ENCODE results near the gene HS3ST2. TPM values are rescaled to one million over a fixed set of nuclear protein-coding genes. Genes with fewer than 3 reads are reported as not detected.
A peak's percentile ranks its signal among the peaks of the same experiment; 100 is the strongest.

The HS3ST2 gene
- polyA plus RNA-seq, 1 of the 3 experiments (the other 2 are of a cell fraction) = not detected

DNA sequence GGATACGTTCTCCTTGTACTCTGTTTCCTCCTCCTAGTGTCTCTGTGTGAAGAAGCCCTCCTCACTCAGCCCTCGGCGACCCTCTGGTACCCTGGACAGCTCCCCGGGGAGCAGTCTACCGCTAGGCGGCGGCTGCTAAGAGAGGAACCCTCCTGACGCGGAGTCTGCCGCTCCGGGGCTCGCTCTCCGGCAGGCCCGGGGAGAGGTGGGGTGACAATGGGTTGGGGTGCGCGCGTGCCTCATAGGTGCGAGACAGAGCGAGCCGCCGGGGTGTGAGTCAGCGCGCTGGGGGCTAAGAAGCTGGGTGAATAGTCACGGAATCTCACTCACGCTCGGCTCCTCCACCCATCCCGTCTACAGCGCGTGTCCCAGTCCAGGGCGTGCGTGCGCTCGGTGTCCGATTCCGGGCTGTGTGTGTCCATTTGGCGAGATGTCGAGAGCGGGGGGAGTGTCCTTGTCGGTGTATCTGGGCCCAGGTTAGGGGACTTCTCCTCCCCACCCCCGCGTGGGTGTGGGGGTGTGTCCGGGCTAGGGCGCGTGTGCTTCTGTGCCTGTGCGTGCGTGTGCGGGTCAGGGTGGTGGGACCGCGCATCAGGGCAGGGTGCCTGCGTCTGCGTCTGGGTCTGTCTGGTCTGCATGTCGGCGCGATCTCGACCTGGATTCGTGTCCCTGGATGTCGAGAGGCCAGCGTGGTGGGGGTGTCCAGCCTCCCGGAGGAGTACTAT lies 577 bp upstream of the HS3ST2 start (continued):
- TF ChIP-seq FOXM1 (IDR thresholded peaks at IDR 0.05; ENCODE audit: low read depth) (no peak), GABPA (IDR thresholded peaks at IDR 0.05; ENCODE audit: low read depth) (no peak), RFX5 (IDR thresholded peaks at IDR 0.05; ENCODE audit: low read length) (no peak; the same call in 1 of the 2 replicates), ELF1 (IDR thresholded peaks at IDR 0.05) (no peak), TEAD4 (IDR thresholded peaks at IDR 0.05; ENCODE audit: borderline replicate concordance, insufficient read depth) (no peak), TAF1 (IDR thresholded peaks at IDR 0.05; ENCODE audit: borderline replicate concordance, low read depth, low read length) (no peak), MXI1 (IDR thresholded peaks at IDR 0.05; ENCODE audit: low read depth, low read length) (peak; percentile 36; the same call in 1 of the 2 replicates), SMC3 (IDR thresholded peaks at IDR 0.05; ENCODE audit: low read depth, low read length) (peak; percentile 60), SIN3A (IDR thresholded peaks at IDR 0.05; ENCODE audit: borderline replicate concordance, low read depth, low read length) (no peak), CHD2 (IDR thresholded peaks at IDR 0.05; ENCODE audit: low read length, partially characterized antibody) (no peak), TCF12 (IDR thresholded peaks at IDR 0.05) (no peak), FOSL2 (IDR thresholded peaks at IDR 0.05; ENCODE audit: borderline replicate concordance, low read depth) (no peak)
- TF ChIP-seq, protein P1, sequence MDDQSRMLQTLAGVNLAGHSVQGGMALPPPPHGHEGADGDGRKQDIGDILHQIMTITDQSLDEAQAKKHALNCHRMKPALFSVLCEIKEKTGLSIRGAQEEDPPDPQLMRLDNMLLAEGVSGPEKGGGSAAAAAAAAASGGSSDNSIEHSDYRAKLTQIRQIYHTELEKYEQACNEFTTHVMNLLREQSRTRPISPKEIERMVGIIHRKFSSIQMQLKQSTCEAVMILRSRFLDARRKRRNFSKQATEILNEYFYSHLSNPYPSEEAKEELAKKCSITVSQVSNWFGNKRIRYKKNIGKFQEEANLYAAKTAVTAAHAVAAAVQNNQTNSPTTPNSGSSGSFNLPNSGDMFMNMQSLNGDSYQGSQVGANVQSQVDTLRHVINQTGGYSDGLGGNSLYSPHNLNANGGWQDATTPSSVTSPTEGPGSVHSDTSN (IDR thresholded peaks at IDR 0.05) = no peak
- TF ChIP-seq, protein P2, sequence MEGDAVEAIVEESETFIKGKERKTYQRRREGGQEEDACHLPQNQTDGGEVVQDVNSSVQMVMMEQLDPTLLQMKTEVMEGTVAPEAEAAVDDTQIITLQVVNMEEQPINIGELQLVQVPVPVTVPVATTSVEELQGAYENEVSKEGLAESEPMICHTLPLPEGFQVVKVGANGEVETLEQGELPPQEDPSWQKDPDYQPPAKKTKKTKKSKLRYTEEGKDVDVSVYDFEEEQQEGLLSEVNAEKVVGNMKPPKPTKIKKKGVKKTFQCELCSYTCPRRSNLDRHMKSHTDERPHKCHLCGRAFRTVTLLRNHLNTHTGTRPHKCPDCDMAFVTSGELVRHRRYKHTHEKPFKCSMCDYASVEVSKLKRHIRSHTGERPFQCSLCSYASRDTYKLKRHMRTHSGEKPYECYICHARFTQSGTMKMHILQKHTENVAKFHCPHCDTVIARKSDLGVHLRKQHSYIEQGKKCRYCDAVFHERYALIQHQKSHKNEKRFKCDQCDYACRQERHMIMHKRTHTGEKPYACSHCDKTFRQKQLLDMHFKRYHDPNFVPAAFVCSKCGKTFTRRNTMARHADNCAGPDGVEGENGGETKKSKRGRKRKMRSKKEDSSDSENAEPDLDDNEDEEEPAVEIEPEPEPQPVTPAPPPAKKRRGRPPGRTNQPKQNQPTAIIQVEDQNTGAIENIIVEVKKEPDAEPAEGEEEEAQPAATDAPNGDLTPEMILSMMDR (IDR thresholded peaks at IDR 0.05) = peak; percentile 74

DNA sequence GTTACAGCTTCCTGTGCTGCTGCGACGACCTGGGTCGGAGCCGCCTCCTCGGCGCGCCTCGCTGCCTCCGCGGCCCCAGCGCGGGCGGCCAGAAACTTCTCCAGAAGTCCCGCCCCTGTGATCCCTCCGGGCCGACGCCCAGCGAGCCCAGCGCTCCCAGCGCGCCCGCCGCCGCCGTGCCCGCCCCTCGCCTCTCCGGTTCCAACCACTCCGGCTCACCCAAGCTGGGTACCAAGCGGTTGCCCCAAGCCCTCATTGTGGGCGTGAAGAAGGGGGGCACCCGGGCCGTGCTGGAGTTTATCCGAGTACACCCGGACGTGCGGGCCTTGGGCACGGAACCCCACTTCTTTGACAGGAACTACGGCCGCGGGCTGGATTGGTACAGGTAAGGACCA lies 746 bp downstream of the HS3ST2 start:
- H3K4me3 ChIP-seq (ENCODE audit: low read depth in 2 of 2, low read length in 1 of 2) = peak overlapping the region in 1 of 2 experiments; percentile 33; a peak in 1 of 4 replicates
- H3K9ac ChIP-seq = no peak overlapping the region
- no peaks in the 10 kb centered on the region for H3K36me3 ChIP-seq (replicated peaks in 1 of 2; ENCODE audit: control insufficient read depth in 1 of 2, insufficient read depth in 2 of 2, low read length in 1 of 2)
- no peaks in the 10 kb centered on the region for H3K79me2 ChIP-seq (ENCODE audit: insufficient read depth)
- POLR2A ChIA-PET = no interaction called here
- H3K9me3 ChIP-seq = no peaks in the 10 kb centered on the region
- no peaks in the 10 kb centered on the region for H3K9me2 ChIP-seq
- H4K20me1 ChIP-seq (ENCODE audit: insufficient read depth) = no peaks in the 10 kb centered on the region
- peak; percentile 56 for DNase-seq
- peaks cover 10% of the 10 kb centered on the region; the same call in 1 of the 2 replicates for H3K27me3 ChIP-seq (ENCODE audit: insufficient read depth)
- no peak overlapping the region for H3K27ac ChIP-seq (ENCODE audit: low read depth in 2 of 2, low read length in 1 of 2)
- TF ChIP-seq, protein P3, sequence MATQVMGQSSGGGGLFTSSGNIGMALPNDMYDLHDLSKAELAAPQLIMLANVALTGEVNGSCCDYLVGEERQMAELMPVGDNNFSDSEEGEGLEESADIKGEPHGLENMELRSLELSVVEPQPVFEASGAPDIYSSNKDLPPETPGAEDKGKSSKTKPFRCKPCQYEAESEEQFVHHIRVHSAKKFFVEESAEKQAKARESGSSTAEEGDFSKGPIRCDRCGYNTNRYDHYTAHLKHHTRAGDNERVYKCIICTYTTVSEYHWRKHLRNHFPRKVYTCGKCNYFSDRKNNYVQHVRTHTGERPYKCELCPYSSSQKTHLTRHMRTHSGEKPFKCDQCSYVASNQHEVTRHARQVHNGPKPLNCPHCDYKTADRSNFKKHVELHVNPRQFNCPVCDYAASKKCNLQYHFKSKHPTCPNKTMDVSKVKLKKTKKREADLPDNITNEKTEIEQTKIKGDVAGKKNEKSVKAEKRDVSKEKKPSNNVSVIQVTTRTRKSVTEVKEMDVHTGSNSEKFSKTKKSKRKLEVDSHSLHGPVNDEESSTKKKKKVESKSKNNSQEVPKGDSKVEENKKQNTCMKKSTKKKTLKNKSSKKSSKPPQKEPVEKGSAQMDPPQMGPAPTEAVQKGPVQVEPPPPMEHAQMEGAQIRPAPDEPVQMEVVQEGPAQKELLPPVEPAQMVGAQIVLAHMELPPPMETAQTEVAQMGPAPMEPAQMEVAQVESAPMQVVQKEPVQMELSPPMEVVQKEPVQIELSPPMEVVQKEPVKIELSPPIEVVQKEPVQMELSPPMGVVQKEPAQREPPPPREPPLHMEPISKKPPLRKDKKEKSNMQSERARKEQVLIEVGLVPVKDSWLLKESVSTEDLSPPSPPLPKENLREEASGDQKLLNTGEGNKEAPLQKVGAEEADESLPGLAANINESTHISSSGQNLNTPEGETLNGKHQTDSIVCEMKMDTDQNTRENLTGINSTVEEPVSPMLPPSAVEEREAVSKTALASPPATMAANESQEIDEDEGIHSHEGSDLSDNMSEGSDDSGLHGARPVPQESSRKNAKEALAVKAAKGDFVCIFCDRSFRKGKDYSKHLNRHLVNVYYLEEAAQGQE (IDR thresholded peaks at IDR 0.05; ENCODE audit: low read depth, low read length) = no peak
- TF ChIP-seq SIN3A (IDR thresholded peaks at IDR 0.05; ENCODE audit: borderline replicate concordance, low read depth, low read length) (no peak), MEF2A (IDR thresholded peaks at IDR 0.05; ENCODE audit: borderline replicate concordance, low read depth) (no peak), RXRA (IDR thresholded peaks at IDR 0.05; ENCODE audit: borderline replicate concordance, low read depth) (no peak), YY1 (IDR thresholded peaks at IDR 0.05; ENCODE audit: low read depth) (no peak)
- no peaks in the 10 kb centered on the region for H3F3A ChIP-seq (replicated peaks; ENCODE audit: insufficient read depth)
- H3K4me2 ChIP-seq = no peak overlapping the region
- no peak overlapping the region for H2AFZ ChIP-seq (ENCODE audit: low read depth)
- H3K4me1 ChIP-seq (ENCODE audit: control insufficient read depth in 1 of 2, insufficient read depth in 2 of 2, low read depth in 1 of 2, low read length in 1 of 2) = peaks cover 0 to 6% of the 10 kb centered on the region in 2 experiments; a peak in 1 of 4 replicates
- CTCF ChIA-PET = interaction anchor here (1.4 to 3.4 kb wide), 11 partner anchors 25 to 245 kb away, joined by 3 to 16 read pairs (median 7); no protein-coding TSS in a partner anchor
- WGBS (ENCODE audit: low lambda C conversion rate) = 48% methylated on average over 5 of the region's 41 CpGs
